Ascending aorta (tissue), 2 donors: ENCODE data around the gene ACYP2. TPM values are rescaled to one million over a fixed set of nuclear protein-coding genes. Genes with fewer than 3 reads are reported as not detected.
"Not testable (repeated sequence)": the region's sequence is repeated elsewhere in the genome, so short reads cannot be mapped to it uniquely, and the experiment has no call there.

Source experiments
- DNase-seq, 2 donors: peaks; one replicate each; pipeline ENCODE4 v3.0.0-alpha.2; 2019; ENCODE audit warnings: low spot score in 2 of 2
- H3K27ac ChIP-seq, 2 donors: fragments of 200-600 bp; sonication (generic); one replicate each; pipeline ENCODE4 v1.5.1; 2016 to 2017; ENCODE audit warnings: mild to moderate bottlenecking in 1 of 2
- H3K27me3 ChIP-seq: fragments of 200-600 bp; sonication (generic); one replicate; pipeline ENCODE4 v1.5.1; 2017
- H3K36me3 ChIP-seq, 2 donors: fragments of 200-600 bp; sonication (generic); one replicate each; pipeline ENCODE4 v1.5.1; 2016
- H3K4me1 ChIP-seq, 2 donors: fragments of 200-600 bp; sonication (generic); one replicate each; pipeline ENCODE4 v1.5.1; 2016 to 2017; ENCODE audit warnings: mild to moderate bottlenecking in 1 of 2
- H3K4me3 ChIP-seq, 2 donors: fragments of 200-600 bp; sonication (generic); one replicate each; pipeline ENCODE4 v1.5.1; 2016 to 2017; ENCODE audit warnings: mild to moderate bottlenecking in 1 of 2
- H3K9me3 ChIP-seq, 2 donors: fragments of 200-600 bp; sonication (generic); one replicate each; pipeline ENCODE4 v1.5.1; 2016
- CTCF ChIP-seq, 3 experiments: fragments of 200-600 bp in 2 of 3; fragments of 450-650 bp in 1 of 3; sonication (generic) in 2 of 3; IDR thresholded peaks; one replicate each; pipeline ENCODE4 v1.5.1; 2016 to 2019; ENCODE audit warnings: antibody characterized with exemption in 3 of 3, mild to moderate bottlenecking in 1 of 3, moderate library complexity in 1 of 3
- intact Hi-C: fragments of 100-400 bp; cut with DNase I; formaldehyde crosslinking; loops from one replicate; pipeline ENCODE4 v1.15.1; 2023
- total RNA-seq: library from RNA; depleted of rRNA; stranded (reverse); fragments of >200 nt; gene quantifications from one replicate; pipeline ENCODE4 v1.1.0, GENCODE V29; 2016

ACYP2 gene
- total RNA-seq, 1 donor from 2014 or later = 0.96 TPM

GRCh38 chr2:54088191-54088634 is 27.2 kb upstream of the ACYP2 start:
- no peak overlapping the region for H3K4me3 ChIP-seq
- no peaks in the 10 kb centered on the region for H3K4me1 ChIP-seq
- intact Hi-C loops = no loop called here
- no peaks in the 10 kb centered on the region for H3K27me3 ChIP-seq
- no peak overlapping the region for H3K27ac ChIP-seq
- no peaks in the 10 kb centered on the region for H3K9me3 ChIP-seq
- H3K36me3 ChIP-seq = no peaks in the 10 kb centered on the region
- no peak for TF ChIP-seq CTCF (IDR thresholded peaks at IDR 0.05)
- no peak for DNase-seq

DNA sequence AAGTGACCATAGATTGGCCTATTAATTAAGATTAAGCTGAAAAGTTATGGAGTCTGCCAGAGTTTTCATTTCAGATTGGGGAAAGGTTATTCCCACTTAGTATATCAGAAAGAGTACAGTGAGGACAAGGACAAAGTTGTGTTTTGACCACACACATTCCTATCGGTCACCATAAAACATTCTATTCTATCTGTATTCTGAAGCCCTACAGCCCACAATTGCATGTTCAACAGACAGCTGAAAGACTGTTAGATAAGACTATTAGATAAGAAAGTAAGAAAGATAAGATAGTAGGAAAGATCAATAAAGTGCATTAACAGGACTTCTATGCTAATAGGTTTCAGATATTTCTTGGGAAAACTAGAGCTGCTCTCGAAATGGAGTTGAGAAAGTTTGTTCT is 26.7 kb upstream of the ACYP2 start:
- Histone ChIP-seq H3K27me3 (no peaks in the 10 kb centered on the region), H3K36me3 (no peaks in the 10 kb centered on the region), H3K9me3 (no peaks in the 10 kb centered on the region), H3K4me3 (no peak overlapping the region), H3K4me1 (no peaks in the 10 kb centered on the region), H3K27ac (no peak overlapping the region)
- no peak for TF ChIP-seq CTCF (IDR thresholded peaks at IDR 0.05)
- no peak for DNase-seq
- intact Hi-C loops = no loop called here

DNA sequence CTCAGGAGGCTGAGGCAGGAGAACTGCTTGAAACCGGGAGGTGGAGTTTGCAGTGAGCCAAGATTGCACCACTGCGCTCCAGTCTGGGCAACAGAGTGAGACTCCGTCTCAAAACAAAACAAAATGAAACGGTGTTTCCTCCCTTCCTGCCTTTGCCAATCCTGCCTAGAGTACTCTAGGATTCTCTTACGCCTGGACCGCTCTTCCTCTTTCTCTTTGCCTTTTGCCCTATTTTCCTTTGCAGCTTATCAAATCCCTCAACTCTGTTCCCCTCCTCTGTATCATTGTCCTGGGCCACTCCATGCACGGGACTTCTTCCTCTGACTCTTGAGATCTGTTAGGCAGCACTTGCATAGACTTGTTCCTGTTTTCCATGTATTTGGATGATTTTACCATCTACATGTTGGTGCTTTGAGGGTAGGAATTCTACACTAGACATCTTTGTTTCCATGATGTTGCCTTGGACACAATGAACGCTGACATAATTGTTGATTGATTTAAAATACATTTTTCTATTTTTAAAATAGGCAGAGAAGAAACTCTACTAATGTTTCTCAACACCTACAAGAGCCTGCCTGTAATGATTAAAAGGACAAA is 24.8 kb upstream of the ACYP2 start:
- H3K36me3 ChIP-seq = no peaks in the 10 kb centered on the region
- no peaks in the 10 kb centered on the region for H3K27me3 ChIP-seq
- H3K4me1 ChIP-seq = no peaks in the 10 kb centered on the region
- H3K4me3 ChIP-seq = no peak overlapping the region
- no peak for TF ChIP-seq CTCF (IDR thresholded peaks at IDR 0.05)
- no peaks in the 10 kb centered on the region for H3K9me3 ChIP-seq
- H3K27ac ChIP-seq = no peak overlapping the region
- intact Hi-C loops = no loop called here
- no peak for DNase-seq

- no peak for TF ChIP-seq CTCF (IDR thresholded peaks at IDR 0.05)
- intact Hi-C loops = no loop called here
- Histone ChIP-seq H3K9me3 (no peaks in the 10 kb centered on the region), H3K4me3 (no peak overlapping the region), H3K4me1 (no peaks in the 10 kb centered on the region), H3K36me3 (no peaks in the 10 kb centered on the region), H3K27ac (no peak overlapping the region), H3K27me3 (no peaks in the 10 kb centered on the region)
- DNase-seq = no peak
Observed at GRCh38 chr2:54092940-54093339, 22.5 kb upstream of the ACYP2 start.

DNA sequence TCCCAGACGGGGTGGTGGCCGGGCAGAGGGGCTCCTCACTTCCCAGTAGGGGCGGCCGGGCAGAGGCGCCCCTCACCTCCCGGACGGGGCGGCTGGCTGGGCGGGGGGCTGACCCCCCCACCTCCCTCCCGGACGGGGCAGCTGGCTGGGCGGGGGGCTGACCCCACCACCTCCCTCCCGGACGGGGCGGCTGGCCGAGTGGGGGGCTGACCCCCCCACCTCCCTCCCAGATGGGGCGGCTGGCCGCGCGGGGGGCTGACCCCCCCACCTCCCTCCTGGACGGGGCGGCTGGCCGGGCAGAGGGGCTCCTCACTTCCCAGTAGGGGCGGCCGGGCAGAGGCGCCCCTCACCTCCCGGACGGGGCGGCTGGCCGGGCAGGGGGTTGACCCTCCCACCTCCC is 20.0 kb upstream of the ACYP2 start:
- DNase-seq, H3K4me1 ChIP-seq, H3K27ac ChIP-seq, H3K36me3 ChIP-seq, H3K4me3 ChIP-seq, H3K9me3 ChIP-seq, intact Hi-C loops, H3K27me3 ChIP-seq: not testable (repeated sequence)

DNA sequence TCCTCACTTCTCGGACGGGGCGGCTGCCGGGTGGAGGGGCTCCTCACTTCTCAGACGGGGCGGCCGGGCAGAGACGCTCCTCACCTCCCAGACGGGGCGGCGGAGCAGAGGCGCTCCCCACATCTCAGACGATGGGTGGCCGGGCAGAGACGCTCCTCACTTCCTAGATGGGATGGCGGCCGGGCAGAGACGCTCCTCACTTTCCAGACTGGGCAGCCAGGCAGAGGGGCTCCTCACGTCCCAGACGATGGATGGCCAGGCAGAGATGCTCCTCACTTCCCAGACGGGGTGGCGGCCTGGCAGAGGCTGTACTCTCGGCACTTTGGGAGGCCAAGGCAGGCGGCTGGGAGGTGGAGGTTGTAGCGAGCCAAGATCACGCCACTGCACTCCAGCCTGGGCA is 19.3 kb upstream of the ACYP2 start:
- H3K27ac ChIP-seq, DNase-seq, intact Hi-C loops, H3K9me3 ChIP-seq, H3K36me3 ChIP-seq, H3K4me1 ChIP-seq, H3K27me3 ChIP-seq, H3K4me3 ChIP-seq: not testable (repeated sequence)

DNA sequence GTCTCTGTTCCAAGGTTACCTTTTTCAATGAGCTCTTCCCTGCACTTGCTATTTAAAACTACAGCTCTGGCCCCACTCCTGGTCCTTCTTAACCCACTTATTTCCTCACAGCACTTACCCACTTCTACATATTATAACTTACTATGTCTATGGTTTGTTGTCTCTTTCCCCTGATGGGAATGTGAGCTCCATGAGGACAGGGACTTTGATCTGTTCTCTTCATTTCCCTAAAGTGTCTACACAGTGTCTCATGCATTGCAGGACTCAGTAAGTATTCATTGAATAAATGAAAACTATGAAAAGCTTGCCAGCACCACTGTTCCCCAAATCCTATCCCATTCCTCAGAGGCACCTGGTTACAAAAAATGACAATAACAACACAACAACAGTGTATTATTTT is 18.3 kb upstream of the ACYP2 start:
- H3K27me3 ChIP-seq = no peaks in the 10 kb centered on the region
- no peak overlapping the region for H3K27ac ChIP-seq
- intact Hi-C loops = no loop called here
- H3K4me1 ChIP-seq = no peaks in the 10 kb centered on the region
- H3K36me3 ChIP-seq = no peaks in the 10 kb centered on the region
- TF ChIP-seq CTCF (IDR thresholded peaks at IDR 0.05) = no peak
- no peak for DNase-seq
- no peaks in the 10 kb centered on the region for H3K9me3 ChIP-seq
- H3K4me3 ChIP-seq = no peak overlapping the region
